A549 (cell line): Measurements from ENCODE around the gene INPP5A. TPM values are rescaled to one million over a fixed set of nuclear protein-coding genes. Genes with fewer than 3 reads are reported as not detected.

ENCODE experiments used
- ATAC-seq, 2 experiments: fragments of 200-7000 bp in 1 of 2; fragments of >200 bp in 1 of 2; cut with Nextera tagmentation in 1 of 2; cut with Tn5 transposase in 1 of 2; 3 replicates each; pipeline versions ENCODE4 v1.8.0 to v1.9.1; 2018 to 2020; ENCODE audit warnings: mild to moderate bottlenecking in 1 of 2, moderate library complexity in 1 of 2
- CTCF ChIA-PET: fragments of 300-600 bp; sonication (Branson Sonifier 250); formaldehyde crosslinking; extraction: SDS; loops from one replicate; lab custom pipeline; 2021; ENCODE audit warnings: antibody characterized with exemption, inconsistent platforms; lab: Yijun Ruan, JAX
- POLR2A ChIA-PET: fragments of 350-600 bp; formaldehyde crosslinking; extraction: SDS; loops from one replicate; lab custom pipeline; 2021; ENCODE audit warnings: antibody characterized with exemption, inconsistent platforms; lab: Yijun Ruan, JAX
- DNase-seq, 2 experiments: peaks; one replicate each; pipeline versions ENCODE4 v3.0.0 to v3.0.0-alpha.2; 2011 to 2016; ENCODE audit warnings: low read depth in 1 of 2, low spot score in 1 of 2
- FAIRE-seq: peaks from 2 replicates; lab custom pipeline; 2011; peaks lifted over from hg19 to GRCh38; lab: Jason Lieb, UNC
- H3K27ac ChIP-seq, 2 experiments: fragments of >200 bp; sonication (Bioruptor Twin); formaldehyde crosslinking; 3 replicates each; pipeline ENCODE4 v1.5.1; 2016 to 2017
- H3K4me1 ChIP-seq: fragments of >200 bp; sonication (Bioruptor Twin); formaldehyde crosslinking; 3 replicates; pipeline ENCODE4 v1.6.1; 2016
- H3K4me2 ChIP-seq: fragments of >200 bp; sonication (Bioruptor Twin); formaldehyde crosslinking; 3 replicates; pipeline ENCODE4 v1.6.1; 2016
- H3K4me3 ChIP-seq: fragments of >200 bp; sonication (Bioruptor Twin); formaldehyde crosslinking; 3 replicates; pipeline ENCODE4 v1.5.1; 2016
- H3K9me3 ChIP-seq: fragments of >200 bp; sonication (Bioruptor Twin); formaldehyde crosslinking; 3 replicates; pipeline ENCODE4 v1.6.1; 2016
- BHLHE40 ChIP-seq: IDR thresholded peaks from 2 replicates; pipeline ENCODE4 v1.6.1; 2012; ENCODE audit warnings: low read depth, low read length, inconsistent platforms
- CBX2 ChIP-seq: fragments of 200-600 bp; sonication (generic); IDR thresholded peaks from 2 replicates; pipeline ENCODE4 v1.6.1; 2016; ENCODE audit warnings: low read depth, mild to moderate bottlenecking, borderline replicate concordance
- CEBPB ChIP-seq, 2 experiments: fragments of >200 bp in 1 of 2; sonication (Bioruptor Twin) in 1 of 2; formaldehyde crosslinking in 1 of 2; IDR thresholded peaks; 2 replicates each; pipeline ENCODE4 v1.6.1; 2012 to 2016
- CHD4 ChIP-seq: fragments of 200-600 bp; sonication (generic); IDR thresholded peaks from 2 replicates; pipeline ENCODE4 v1.6.1; 2016; ENCODE audit warnings: antibody characterized with exemption, mild to moderate bottlenecking, borderline replicate concordance
- E2F6 ChIP-seq: IDR thresholded peaks from 2 replicates; pipeline ENCODE4 v1.6.1; 2012; ENCODE audit warnings: low read depth, borderline replicate concordance
- EHF ChIP-seq: fragments of 250-450 bp; sonication (Bioruptor Pico); IDR thresholded peaks from 2 replicates; pipeline ENCODE4 v1.5.0; 2020; ENCODE audit warnings: mild to moderate bottlenecking
- ELK1 ChIP-seq: fragments of 150-350 bp; IDR thresholded peaks from 2 replicates; pipeline ENCODE4 v1.6.1; 2014; ENCODE audit warnings: low read depth, mild to moderate bottlenecking, low read length
- EP300 ChIP-seq, 2 experiments: fragments of >200 bp; sonication (Bioruptor Twin); formaldehyde crosslinking; IDR thresholded peaks; 2 replicates in 1 of 2; 3 replicates in 1 of 2; pipeline ENCODE4 v1.6.1; 2016 to 2017
- FOSL2 ChIP-seq, 2 experiments: fragments of 450-650 bp in 1 of 2; fragments of >200 bp in 1 of 2; sonication (Bioruptor Twin) in 1 of 2; formaldehyde crosslinking; IDR thresholded peaks; 2 replicates each; pipeline versions ENCODE4 v1.5.0 to v1.6.1; 2016 to 2020; ENCODE audit warnings: mild to moderate bottlenecking in 1 of 2, moderate library complexity in 1 of 2
- HOXA7 ChIP-seq: fragments of 250-450 bp; sonication (Bioruptor Pico); IDR thresholded peaks from 2 replicates; pipeline ENCODE4 v1.5.0; 2020; ENCODE audit warnings: mild to moderate bottlenecking, moderate library complexity
- HOXB13 ChIP-seq: fragments of 250-450 bp; sonication (Bioruptor Pico); IDR thresholded peaks from 2 replicates; pipeline ENCODE4 v1.5.0; 2020; ENCODE audit warnings: low read depth, mild to moderate bottlenecking, moderate library complexity
- JUN ChIP-seq, 2 experiments: fragments of >200 bp; sonication (Bioruptor Twin); formaldehyde crosslinking; IDR thresholded peaks; 2 replicates in 1 of 2; 3 replicates in 1 of 2; pipeline ENCODE4 v1.6.1; 2016 to 2017
- JUNB ChIP-seq: fragments of >200 bp; sonication (Bioruptor Twin); formaldehyde crosslinking; IDR thresholded peaks from 2 replicates; pipeline ENCODE4 v1.6.1; 2016
- KDM1A ChIP-seq: fragments of 200-600 bp; sonication (generic); IDR thresholded peaks from 2 replicates; pipeline ENCODE4 v1.6.1; 2016; ENCODE audit warnings: low read depth, mild to moderate bottlenecking
- KDM5A ChIP-seq: fragments of 200-600 bp; sonication (generic); IDR thresholded peaks from 2 replicates; pipeline ENCODE4 v1.6.1; 2016; ENCODE audit warnings: antibody characterized with exemption, mild to moderate bottlenecking
- MAFK ChIP-seq: fragments of 450-650 bp; IDR thresholded peaks from 2 replicates; pipeline ENCODE4 v1.6.1; 2014; ENCODE audit not compliant: partially characterized antibody
- MAX ChIP-seq: IDR thresholded peaks from 2 replicates; pipeline ENCODE4 v1.6.1; 2012
- NFE2L2 ChIP-seq: fragments of 150-350 bp; conservative IDR thresholded peaks from 2 replicates; pipeline ENCODE4 v1.6.1; 2014; ENCODE audit warnings: low read length
- NR3C1 ChIP-seq: fragments of >200 bp; sonication (Bioruptor Twin); formaldehyde crosslinking; IDR thresholded peaks from 3 replicates; pipeline ENCODE4 v1.6.1; 2017
- RFX5 ChIP-seq: fragments of 450-650 bp; IDR thresholded peaks from 2 replicates; pipeline ENCODE4 v1.7.1; 2014; ENCODE audit warnings: antibody characterized with exemption, mild to moderate bottlenecking, moderate library complexity
- SMC3 ChIP-seq: fragments of >200 bp; sonication (Bioruptor Twin); formaldehyde crosslinking; IDR thresholded peaks from 3 replicates; pipeline ENCODE4 v1.6.1; 2018; ENCODE audit warnings: inconsistent platforms
- WGBS: methylation state at CpG from one replicate; pipeline ENCODE4 v1.1.6; 2017; ENCODE audit errors: missing lambda C conversion rate; 5-methylcytosine and 5-hydroxymethylcytosine counted together
- polyA plus RNA-seq, 4 experiments: library from polyadenylated mRNA; depleted of rRNA in 3 of 4; stranded (reverse); fragments of >200 nt; fragmentation: RNase III in 1 of 4; extraction: RNeasy Plus Mini Kit Qiagen cat#74134 plus additional on column Dnase treatment in 1 of 4; gene quantifications; 2 replicates in 3 of 4; 3 replicates in 1 of 4; pipeline ENCODE4 v1.2.3, GENCODE V29; 2011 to 2017
- TF ChIP-seq, protein P1 (sequence below): fragments of 250-450 bp; sonication (Bioruptor Pico); IDR thresholded peaks from 2 replicates; pipeline ENCODE4 v1.5.0; 2021; ENCODE audit warnings: mild to moderate bottlenecking, moderate library complexity, borderline replicate concordance

INPP5A gene
- polyA plus RNA-seq, 2 of the 4 experiments (the other 2 are of a cell fraction), result 13.7 to 15.1 TPM

DNA sequence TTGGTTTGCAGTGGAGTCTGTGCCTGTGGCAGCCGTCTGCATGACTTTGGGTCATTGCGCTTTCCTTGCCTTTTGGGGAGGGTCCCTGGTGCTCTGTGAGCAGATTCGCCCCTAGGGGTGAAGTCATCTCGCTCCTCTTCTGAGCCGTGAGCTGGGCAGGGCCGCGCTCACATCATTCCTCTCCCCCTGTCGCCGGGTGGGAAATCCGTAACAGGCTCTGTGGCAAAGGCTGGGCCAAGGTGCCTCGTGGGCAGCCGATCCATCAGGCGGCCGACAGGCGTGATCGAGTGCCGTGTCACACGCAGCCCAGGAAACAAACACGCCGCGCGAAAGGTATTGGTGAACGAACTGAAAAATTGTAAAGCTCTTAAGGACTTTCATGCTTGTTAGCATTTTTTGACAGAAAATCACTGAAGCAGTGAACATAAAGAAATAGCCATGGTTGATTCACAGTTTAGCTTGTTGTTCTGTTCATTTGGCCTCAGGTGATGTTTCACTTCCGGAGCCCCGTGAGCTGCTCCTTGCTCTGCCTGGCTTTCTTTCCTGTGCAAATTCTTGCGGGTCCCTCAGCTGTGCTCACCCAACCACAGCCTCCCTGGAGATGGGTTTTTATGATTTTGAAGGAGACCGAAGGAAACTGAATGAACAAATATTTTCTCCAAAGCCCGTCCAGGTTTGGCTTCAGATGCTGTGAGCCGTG is 126.2 kb downstream of the INPP5A start (continued):
- TF ChIP-seq ELK1 (no peak), EHF (CRISPR knock-in tag) (no peak), HOXA7 (no peak), HOXB13 (CRISPR knock-in tag) (no peak)
- TF ChIP-seq, protein P1, sequence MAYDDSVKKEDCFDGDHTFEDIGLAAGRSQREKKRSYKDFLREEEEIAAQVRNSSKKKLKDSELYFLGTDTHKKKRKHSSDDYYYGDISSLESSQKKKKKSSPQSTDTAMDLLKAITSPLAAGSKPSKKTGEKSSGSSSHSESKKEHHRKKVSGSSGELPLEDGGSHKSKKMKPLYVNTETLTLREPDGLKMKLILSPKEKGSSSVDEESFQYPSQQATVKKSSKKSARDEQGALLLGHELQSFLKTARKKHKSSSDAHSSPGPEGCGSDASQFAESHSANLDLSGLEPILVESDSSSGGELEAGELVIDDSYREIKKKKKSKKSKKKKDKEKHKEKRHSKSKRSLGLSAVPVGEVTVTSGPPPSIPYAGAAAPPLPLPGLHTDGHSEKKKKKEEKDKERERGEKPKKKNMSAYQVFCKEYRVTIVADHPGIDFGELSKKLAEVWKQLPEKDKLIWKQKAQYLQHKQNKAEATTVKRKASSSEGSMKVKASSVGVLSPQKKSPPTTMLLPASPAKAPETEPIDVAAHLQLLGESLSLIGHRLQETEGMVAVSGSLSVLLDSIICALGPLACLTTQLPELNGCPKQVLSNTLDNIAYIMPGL (CRISPR knock-in tag), result no peak

DNA sequence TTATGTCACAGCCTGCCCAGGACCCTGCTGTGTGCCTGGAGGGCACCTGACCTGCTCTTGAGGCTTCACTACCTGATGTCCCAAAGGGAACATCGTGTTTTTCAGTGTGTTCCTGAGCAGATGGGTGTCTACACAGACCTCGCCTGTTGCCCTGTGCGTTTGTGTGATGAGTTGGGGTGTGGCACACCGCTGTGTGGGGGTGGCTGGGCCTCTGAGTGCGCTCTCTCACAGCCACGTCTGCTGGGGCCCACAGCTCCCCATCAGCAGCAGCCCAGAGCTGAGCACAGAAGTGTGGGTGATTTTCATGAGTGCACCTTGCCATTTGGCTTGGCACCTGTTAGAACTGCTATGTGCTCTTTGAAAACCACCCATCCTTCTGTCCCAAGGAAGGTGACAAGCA is 126.8 kb downstream of the INPP5A start:
- WGBS, result 76% methylated on average over 6 of the region's 6 CpGs
- Histone ChIP-seq H3K9me3 (no peaks in the 10 kb centered on the region), H3K27ac (peak overlapping the region in 1 of 2 experiments; percentile 26; a peak in 1 of 6 replicates), H3K4me1 (peaks cover 31% of the 10 kb centered on the region), H3K4me3 (no peak overlapping the region), H3K4me2 (no peak overlapping the region)
- no peak for TF ChIP-seq CHD4
- no peak for TF ChIP-seq CEBPB (IDR thresholded peaks at IDR 0.05)
- no peak for TF ChIP-seq JUNB
- no peak for TF ChIP-seq HOXB13 (CRISPR knock-in tag)
- TF ChIP-seq RFX5, result no peak
- TF ChIP-seq MAX, result no peak
- TF ChIP-seq NR3C1, result no peak
- no peak for TF ChIP-seq KDM5A
- TF ChIP-seq FOSL2 (IDR thresholded peaks at IDR 0.05), result no peak
- no peak for TF ChIP-seq FOSL2 (CRISPR knock-in tag; IDR thresholded peaks at IDR 0.05)
- TF ChIP-seq BHLHE40, result no peak
- TF ChIP-seq MAFK, result no peak
- no peak for TF ChIP-seq EP300 (IDR thresholded peaks at IDR 0.05)
- no peak for TF ChIP-seq NFE2L2
- no peak for TF ChIP-seq SMC3
- TF ChIP-seq CBX2, result no peak
- TF ChIP-seq KDM1A, result no peak
- no peak for TF ChIP-seq ELK1
- no peak for TF ChIP-seq E2F6
- TF ChIP-seq JUN (IDR thresholded peaks at IDR 0.05), result no peak
- DNase-seq, result no peak
- POLR2A ChIA-PET, result no interaction called here
- FAIRE-seq, result no peak
- CTCF ChIA-PET, result interaction anchor here (0.7 to 7.1 kb wide), 3 partner anchors 10 to 275 kb away, joined by 3 to 61 read pairs (median 3); no protein-coding TSS in a partner anchor
- ATAC-seq, result no peak
